Keratinocyte (primary cell): ENCODE measurements around the gene ANKFN1. TPM values are rescaled to one million over a fixed set of nuclear protein-coding genes. Genes with fewer than 3 reads are reported as not detected.

Experiments used
- DNase-seq: peaks from one replicate; pipeline ENCODE4 v3.0.0-alpha.2; 2011; ENCODE audit warnings: low read depth, missing footprints, low spot score
- FAIRE-seq: peaks from 2 replicates; lab custom pipeline; 2011; peaks lifted over from hg19 to GRCh38; lab: Jason Lieb, UNC
- H2AFZ ChIP-seq: 2 replicates; pipeline ENCODE4 v1.6.0; 2012; ENCODE audit warnings: low read length, control low read depth, inconsistent platforms; ENCODE audit not compliant: control insufficient read depth
- H3K27ac ChIP-seq: 2 replicates; pipeline ENCODE4 v1.5.1; 2011; ENCODE audit warnings: low read length; ENCODE audit not compliant: control insufficient read depth, insufficient read depth
- H3K27me3 ChIP-seq: 3 replicates; pipeline ENCODE4 v1.6.0; 2011; ENCODE audit warnings: low read length; ENCODE audit not compliant: control insufficient read depth, insufficient read depth; ENCODE audit errors: extremely low read depth
- H3K36me3 ChIP-seq, 2 experiments: 2 replicates in 1 of 2; 3 replicates in 1 of 2; pipeline ENCODE4 v1.5.1; 2011; ENCODE audit warnings: low read length in 2 of 2, mild to moderate bottlenecking in 1 of 2; ENCODE audit not compliant: control insufficient read depth in 2 of 2, insufficient read depth in 2 of 2; ENCODE audit errors: extremely low read depth in 1 of 2
- H3K4me1 ChIP-seq: 3 replicates; pipeline ENCODE4 v1.5.1; 2011; ENCODE audit warnings: low read length; ENCODE audit not compliant: control insufficient read depth, insufficient read depth; ENCODE audit errors: extremely low read depth
- H3K4me2 ChIP-seq: 3 replicates; pipeline ENCODE4 v1.6.0; 2011; ENCODE audit warnings: low read depth, low read length; ENCODE audit not compliant: control insufficient read depth, insufficient read depth; ENCODE audit errors: extremely low read depth
- H3K4me3 ChIP-seq, 3 experiments: fragments of 200-600 bp in 1 of 3; sonication (generic) in 1 of 3; 2 replicates in 2 of 3; 3 replicates in 1 of 3; pipeline ENCODE4 v1.5.1; 2011 to 2016; ENCODE audit warnings: low read length in 3 of 3, mild to moderate bottlenecking in 3 of 3, control low read depth in 2 of 3, inconsistent platforms in 1 of 3, low read depth in 1 of 3, mixed read lengths in 1 of 3, mixed run types in 1 of 3, moderate library complexity in 1 of 3; ENCODE audit not compliant: control insufficient read depth in 2 of 3, insufficient read depth in 2 of 3; ENCODE audit errors: extremely low read depth in 1 of 3
- H3K79me2 ChIP-seq: 2 replicates; pipeline ENCODE4 v1.6.0; 2012; ENCODE audit warnings: low read length; ENCODE audit not compliant: control insufficient read depth, insufficient read depth
- H3K9ac ChIP-seq: 3 replicates; pipeline ENCODE4 v1.6.0; 2011; ENCODE audit warnings: low read length; ENCODE audit not compliant: control insufficient read depth, insufficient read depth; ENCODE audit errors: extremely low read depth
- H3K9me1 ChIP-seq: 3 replicates; pipeline ENCODE4 v1.6.0; 2011; ENCODE audit warnings: low read length; ENCODE audit not compliant: control insufficient read depth, insufficient read depth; ENCODE audit errors: extremely low read depth
- H3K9me3 ChIP-seq: 2 replicates; pipeline ENCODE4 v1.5.1; 2012; ENCODE audit warnings: low read depth, low read length; ENCODE audit not compliant: control insufficient read depth
- H4K20me1 ChIP-seq: 3 replicates; pipeline ENCODE4 v1.6.0; 2011; ENCODE audit warnings: low read length; ENCODE audit not compliant: control insufficient read depth, insufficient read depth; ENCODE audit errors: extremely low read depth
- CTCF ChIP-seq, 3 experiments: IDR thresholded peaks in 1 of 3; conservative IDR thresholded peaks in 1 of 3; optimal IDR thresholded peaks in 1 of 3; 2 replicates in 2 of 3; 3 replicates in 1 of 3; pipeline versions ENCODE3 to v1.5.1; 2011; ENCODE audit warnings: low read length in 3 of 3, mild to moderate bottlenecking in 3 of 3, moderate library complexity in 2 of 3, control low read depth in 1 of 3, inconsistent platforms in 1 of 3; ENCODE audit not compliant: insufficient read depth in 2 of 3; ENCODE audit errors: extremely low read depth in 1 of 3
- EZH2 ChIP-seq: IDR thresholded peaks from one replicate; pipeline ENCODE4 v1.6.1; 2012; ENCODE audit warnings: inconsistent platforms, mild to moderate bottlenecking, low read length, moderate library complexity
- dilution Hi-C: fragments of 300-500 bp; cut with MboI; formaldehyde crosslinking; loops from one replicate; pipeline ENCODE4 v1.7.0; 2020; ENCODE audit warnings: low sequenced_read_pairs; ENCODE audit not compliant: extremely low pct_ligation_motif_present
- polyA plus RNA-seq, 5 experiments: library from polyadenylated mRNA; depleted of rRNA in 3 of 5; stranded (reverse) in 3 of 5; stranded (forward) in 1 of 5; unstranded in 1 of 5; fragments of >200 nt; gene quantifications; 1 replicate in 1 of 5; 2 replicates in 3 of 5; 3 replicates in 1 of 5; pipeline versions ENCODE4 v1.2.1 to v1.2.3, GENCODE V29; 2011 to 2012; ENCODE audit warnings: missing spikeins in 2 of 5, low read depth in 1 of 5, low replicate concordance in 1 of 5

Gene ANKFN1
- polyA plus RNA-seq, 1 donor (not counting 4 experiments of a cell fraction or from before 2014, with no cell fraction given): 0.12 TPM

GRCh38 chr17:56260376-56261002, 107.2 kb downstream of the ANKFN1 start:
- Histone ChIP-seq H2AFZ (no peak overlapping the region), H3K4me3 (no peak overlapping the region), H3K79me2 (no peaks in the 10 kb centered on the region), H3K36me3 (no peaks in the 10 kb centered on the region), H3K9ac (no peak overlapping the region), H3K4me1 (no peaks in the 10 kb centered on the region), H3K27me3 (no peaks in the 10 kb centered on the region), H3K27ac (no peak overlapping the region), H3K4me2 (no peak overlapping the region), H3K9me1 (no peaks in the 10 kb centered on the region), H3K9me3 (no peaks in the 10 kb centered on the region), H4K20me1 (no peaks in the 10 kb centered on the region)
- DNase-seq (no peak), FAIRE-seq (no peak)
- TF ChIP-seq CTCF (optimal IDR thresholded peaks at IDR 0.05 in 1 of 3, IDR thresholded peaks at IDR 0.05 in 1 of 3, conservative IDR thresholded peaks at IDR 0.05 in 1 of 3; ENCODE audit: extremely low read depth in 1 of 3, insufficient read depth in 2 of 3, low read length in 3 of 3) (no peak), EZH2 (no peak)
- dilution Hi-C loops: no loop called here

GRCh38 chr17:56262803-56263202, 109.5 kb downstream of the ANKFN1 start:
- Histone ChIP-seq H3K36me3 (no peaks in the 10 kb centered on the region), H3K27me3 (no peaks in the 10 kb centered on the region), H4K20me1 (no peaks in the 10 kb centered on the region), H3K27ac (no peak overlapping the region), H2AFZ (no peak overlapping the region), H3K4me2 (no peak overlapping the region), H3K9me1 (no peaks in the 10 kb centered on the region), H3K9me3 (no peaks in the 10 kb centered on the region), H3K4me1 (no peaks in the 10 kb centered on the region), H3K79me2 (no peaks in the 10 kb centered on the region), H3K4me3 (no peak overlapping the region), H3K9ac (no peak overlapping the region)
- FAIRE-seq (no peak), DNase-seq (no peak)
- dilution Hi-C loops: no loop called here
- TF ChIP-seq EZH2 (no peak), CTCF (optimal IDR thresholded peaks at IDR 0.05 in 1 of 3, IDR thresholded peaks at IDR 0.05 in 1 of 3, conservative IDR thresholded peaks at IDR 0.05 in 1 of 3; ENCODE audit: extremely low read depth in 1 of 3, insufficient read depth in 2 of 3, low read length in 3 of 3) (no peak)
